DMS153 treated with DMSO at 0.1 percent for 48 hours (cell line): ENCODE measurements around the gene SLC2A10.

Experiments
- DNase-seq: peaks from one replicate; lab custom pipeline; 2025; ENCODE audit not compliant: unreplicated experiment; lab: John Stamatoyannopoulos, UW

Gene SLC2A10

GRCh38 chr20:46682063-46682821 lies 27.2 kb upstream of the SLC2A10 start:
- DNase-seq: no peak

GRCh38 chr20:46683011-46683667 lies 26.3 kb upstream of the SLC2A10 start:
- no peak for DNase-seq

- DNase-seq: no peak
Observed at GRCh38 chr20:46683668-46683938, 25.8 kb upstream of the SLC2A10 start.

DNA sequence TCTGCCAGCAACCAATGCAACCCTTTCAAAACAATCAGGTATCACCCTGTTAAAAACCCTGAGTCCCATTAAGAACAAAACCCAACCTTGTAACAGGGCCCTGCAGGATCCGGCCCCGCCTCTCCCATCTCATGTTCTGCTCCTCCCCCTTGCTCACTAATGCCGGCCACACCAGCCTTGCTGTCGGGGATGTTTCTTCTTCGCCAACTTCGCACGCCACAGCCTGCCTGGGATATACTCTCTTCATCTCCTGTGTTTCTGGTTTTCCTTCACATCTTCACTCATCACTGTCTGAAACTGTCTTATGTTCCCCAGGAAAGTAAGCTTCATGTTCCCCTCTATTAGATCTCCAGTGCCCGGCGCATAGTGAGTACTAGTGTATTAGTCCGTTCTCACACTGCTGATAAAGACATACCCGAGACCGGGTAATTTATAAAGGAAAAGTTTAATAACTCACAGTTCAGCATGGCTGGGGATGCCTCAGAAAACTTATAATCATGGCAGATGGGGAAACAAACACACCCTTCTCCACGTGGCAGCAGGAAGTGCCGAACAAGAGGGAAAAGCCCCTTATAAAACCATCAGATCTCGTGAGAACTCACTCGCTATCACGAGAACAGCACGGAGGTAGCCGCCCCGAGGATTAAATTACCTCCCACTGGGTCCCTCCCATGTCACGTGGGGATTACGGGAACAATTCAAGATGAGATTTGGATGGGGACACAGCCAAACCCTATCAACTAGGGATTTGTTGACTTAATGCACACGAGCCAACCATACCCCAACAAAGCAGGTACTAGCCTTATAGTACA lies 25.3 kb upstream of the SLC2A10 start:
- peak; percentile 18 for DNase-seq

DNA sequence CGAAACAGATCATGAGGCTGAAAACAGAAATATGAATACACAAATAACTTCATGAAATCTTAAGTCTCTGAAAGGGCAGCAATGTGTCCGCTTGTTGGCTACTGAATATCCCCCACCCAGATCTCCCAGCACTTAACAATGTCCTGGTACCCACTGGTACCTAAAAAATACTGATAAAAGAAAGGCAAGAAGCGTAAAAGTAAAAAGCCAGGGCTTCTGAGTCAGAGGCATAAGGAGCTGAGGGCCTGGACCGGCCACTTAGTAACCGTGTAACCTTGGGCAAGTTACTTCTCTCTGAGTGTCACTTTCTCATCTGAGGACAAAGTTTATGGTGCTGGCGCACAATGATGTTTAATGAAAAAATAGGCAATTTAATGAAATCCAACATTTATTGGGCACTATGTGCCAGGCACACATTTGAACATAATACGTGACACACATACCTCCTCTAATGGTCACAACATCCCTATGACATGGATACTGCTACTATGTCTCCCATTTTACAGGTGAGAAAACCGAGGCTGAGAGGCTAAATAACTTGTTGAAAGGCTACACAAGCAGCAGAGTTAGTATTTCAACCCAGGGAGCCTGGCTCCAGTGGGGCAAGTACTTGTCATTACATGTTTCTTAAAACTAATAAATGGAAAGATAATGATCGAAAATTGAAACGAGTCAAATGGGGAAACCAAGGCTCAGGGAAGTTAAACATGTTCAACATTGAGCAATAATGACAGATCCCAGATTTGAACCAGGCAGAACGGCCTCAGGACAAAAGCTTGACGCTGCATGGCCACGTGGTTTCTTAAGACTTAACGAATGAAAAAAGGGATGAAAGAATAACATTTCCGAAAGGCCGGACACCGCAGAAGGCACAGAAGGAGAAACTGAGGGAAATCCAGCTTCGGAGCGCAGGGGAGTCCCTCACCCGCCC lies 21.0 kb upstream of the SLC2A10 start:
- DNase-seq: no peak

DNA sequence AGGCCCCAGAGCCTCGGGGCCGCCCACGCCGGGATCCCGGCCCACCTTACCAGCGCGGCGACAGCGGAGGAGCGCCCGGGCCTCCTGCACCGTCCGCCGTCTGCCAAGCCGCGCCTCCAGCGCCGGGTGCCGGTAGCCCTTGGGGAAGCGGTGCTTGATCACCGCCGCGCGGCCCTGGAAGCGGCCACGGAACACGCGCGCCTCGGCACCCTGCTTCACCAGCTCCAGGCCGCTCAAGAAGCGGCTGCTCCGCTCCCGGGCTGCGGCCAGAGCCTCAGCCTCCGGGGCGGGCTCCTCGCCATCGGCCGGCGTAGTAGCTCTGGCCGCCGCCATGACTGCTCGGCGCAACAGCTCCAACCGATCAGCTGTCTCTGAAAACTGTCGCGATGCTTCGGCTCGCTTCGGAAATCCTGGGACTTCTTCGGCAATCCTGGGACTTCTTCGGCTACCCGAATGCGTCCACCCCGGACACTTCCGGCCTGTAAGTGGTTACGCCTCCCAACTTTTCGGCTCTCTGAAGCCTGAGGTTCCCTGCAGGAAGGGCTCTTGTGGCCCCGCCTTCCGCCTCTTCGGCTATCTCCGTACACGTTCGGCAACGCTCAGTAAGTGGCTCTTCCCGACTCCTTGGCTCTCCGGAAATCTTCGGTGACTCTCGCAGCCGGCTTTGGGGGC lies 20.2 kb upstream of the SLC2A10 start, which contains the start of gene TP53RK:
Gene TP53RK, minus strand, starts transcription at position 363 of the 672 bp plus-strand sequence. Its CDS starts 30 bp downstream, at position 333.
- DNase-seq: peak; percentile 51

- no peak for DNase-seq
Observed at GRCh38 chr20:46689754-46690085, 19.7 kb upstream of the SLC2A10 start.

DNA sequence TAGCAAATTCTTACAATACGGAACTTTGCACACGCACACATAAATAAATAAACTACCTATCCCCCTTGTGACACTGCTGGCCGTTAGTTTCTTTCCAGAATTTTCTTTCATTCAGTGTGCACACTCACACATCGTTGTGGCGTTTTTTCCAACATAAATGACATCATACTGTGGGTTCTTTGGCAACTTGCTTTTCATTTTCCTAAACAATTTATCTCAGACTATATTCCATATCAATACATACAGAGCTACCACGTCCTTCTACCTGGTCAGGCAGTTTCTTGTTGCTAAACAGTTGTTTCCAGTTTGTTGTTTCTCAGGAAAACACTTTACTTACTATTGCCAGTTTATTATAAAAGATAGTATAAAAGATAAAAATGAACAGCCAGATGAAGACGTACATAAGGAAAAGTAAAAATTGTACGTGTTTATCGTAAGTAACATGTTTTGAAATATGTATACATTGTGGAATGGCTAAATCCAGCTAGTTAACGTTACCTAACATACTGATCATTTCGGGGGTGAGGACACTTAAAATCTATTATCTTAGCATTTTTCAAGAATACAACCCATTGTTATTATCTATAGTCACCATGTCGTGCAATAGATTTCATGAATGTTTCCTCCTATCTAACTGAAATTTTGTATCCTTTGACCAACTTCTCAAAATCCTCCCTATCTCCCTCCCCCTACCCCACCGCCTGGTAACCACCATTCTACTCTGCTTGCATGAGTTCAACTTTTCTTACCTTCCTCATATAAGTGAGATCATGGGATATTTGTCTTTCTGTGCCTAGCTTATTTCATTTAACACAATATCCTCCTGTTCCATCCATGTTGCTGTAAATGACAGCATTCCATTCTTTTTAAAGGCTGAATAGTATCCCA lies 19.0 kb upstream of the SLC2A10 start:
- DNase-seq: no peak

- no peak for DNase-seq
Observed at GRCh38 chr20:46691196-46691595, 18.3 kb upstream of the SLC2A10 start.

DNA sequence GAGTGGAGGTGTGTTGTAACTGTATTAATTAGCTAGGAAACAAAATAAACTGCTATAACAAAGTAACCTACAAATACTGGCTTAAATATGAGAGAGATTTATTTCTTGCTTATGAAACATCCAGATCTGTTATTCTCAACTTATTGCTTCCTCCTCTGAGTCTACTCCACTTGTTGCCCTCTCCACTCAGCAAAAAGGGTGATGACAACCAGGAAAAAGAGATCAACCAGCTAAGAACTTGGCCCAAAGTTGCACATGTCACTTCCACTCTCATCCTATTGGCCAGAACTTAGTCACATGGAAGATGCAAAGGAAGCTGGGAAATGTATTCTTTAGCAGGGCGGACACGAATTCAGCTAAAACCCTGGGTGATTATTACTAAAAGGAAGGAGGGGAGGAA lies 15.0 kb upstream of the SLC2A10 start:
- DNase-seq: no peak

- DNase-seq: peak; percentile 13
Observed at GRCh38 chr20:46695892-46696291, 13.6 kb upstream of the SLC2A10 start.

DNA sequence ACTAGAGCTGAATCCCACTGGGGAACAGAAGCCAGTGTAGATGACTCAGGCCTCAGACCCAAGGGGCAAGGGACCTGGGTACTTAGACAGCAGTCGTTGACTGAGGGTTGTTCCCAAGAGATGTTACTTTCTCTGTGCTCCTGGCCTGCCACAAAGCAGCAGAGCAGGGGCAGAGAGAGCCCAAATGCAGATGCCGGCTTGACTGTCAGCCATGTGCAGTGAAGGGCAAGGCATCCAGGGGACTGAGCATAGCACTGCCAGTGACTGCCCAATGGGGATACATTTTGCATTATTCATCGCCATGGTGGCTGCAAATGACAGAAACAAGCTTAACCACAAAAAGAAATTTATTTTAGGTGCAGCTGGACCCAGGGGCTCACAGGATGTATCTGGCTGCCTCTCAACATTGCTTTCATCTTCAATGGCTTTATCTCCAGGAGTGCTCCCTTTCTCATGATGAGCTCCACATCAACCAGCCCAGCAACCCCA lies 12.6 kb upstream of the SLC2A10 start:
- DNase-seq: no peak

DNA sequence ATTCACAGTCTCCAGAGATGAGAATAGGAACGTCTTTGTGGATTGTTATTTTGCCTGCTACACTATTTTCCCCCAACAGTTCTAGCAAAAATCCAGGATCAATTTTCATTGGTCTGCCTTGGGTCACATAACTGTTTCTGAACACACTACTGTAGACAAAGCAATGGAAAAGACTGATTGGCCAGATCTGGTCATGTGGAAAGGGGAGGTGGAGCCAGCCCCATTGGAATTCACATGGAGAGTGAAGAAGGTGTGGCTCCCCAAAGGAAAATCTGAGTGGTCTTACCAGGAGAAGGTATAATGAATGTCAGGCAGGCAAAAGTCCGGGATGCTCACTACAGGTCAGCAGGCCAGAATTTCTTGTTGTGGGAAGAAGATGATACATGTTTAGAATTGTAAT lies 10.7 kb upstream of the SLC2A10 start:
- no peak for DNase-seq

- no peak for DNase-seq
Observed at GRCh38 chr20:46699651-46700359, 9.6 kb upstream of the SLC2A10 start.

DNA sequence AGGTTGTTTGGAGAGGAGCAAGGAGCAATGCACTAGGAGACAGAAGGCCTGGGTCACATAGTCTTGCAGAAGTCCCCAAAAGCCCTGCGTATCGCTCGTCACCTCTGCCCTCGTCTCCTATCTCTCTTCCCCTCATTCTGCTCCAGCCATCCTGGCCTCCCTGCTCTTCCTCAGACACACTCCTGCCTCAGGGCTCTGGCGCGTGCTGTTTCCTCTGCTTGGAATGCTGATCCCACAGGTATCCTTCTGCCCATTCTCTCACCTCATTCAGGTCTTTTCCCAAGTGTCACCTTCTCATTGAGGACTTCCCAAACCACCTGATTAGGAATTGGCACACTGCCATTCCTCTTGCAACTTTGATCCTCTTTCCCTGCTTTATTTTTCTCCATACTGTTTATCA lies 9.0 kb upstream of the SLC2A10 start:
- DNase-seq: no peak

DNA sequence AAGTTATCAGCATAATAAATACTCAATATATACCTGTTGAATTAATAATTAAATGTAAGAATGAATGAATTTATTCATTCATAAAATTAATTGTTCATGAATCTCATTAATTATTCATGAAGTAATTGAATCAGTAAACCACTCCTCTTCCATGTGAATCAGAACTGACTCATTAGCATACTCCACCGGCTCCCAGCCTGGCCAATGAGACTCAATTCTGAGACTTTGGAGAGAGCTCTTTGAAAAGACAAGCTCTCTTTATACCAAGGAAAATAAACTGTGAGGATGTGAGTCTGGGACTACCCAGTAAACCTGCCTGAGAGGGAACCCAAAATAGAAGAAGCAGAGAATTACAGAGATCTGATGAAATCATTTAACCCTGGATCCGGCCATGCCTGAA lies 8.4 kb upstream of the SLC2A10 start:
- no peak for DNase-seq

GRCh38 chr20:46701556-46701955 lies 7.9 kb upstream of the SLC2A10 start:
- DNase-seq: no peak

DNA sequence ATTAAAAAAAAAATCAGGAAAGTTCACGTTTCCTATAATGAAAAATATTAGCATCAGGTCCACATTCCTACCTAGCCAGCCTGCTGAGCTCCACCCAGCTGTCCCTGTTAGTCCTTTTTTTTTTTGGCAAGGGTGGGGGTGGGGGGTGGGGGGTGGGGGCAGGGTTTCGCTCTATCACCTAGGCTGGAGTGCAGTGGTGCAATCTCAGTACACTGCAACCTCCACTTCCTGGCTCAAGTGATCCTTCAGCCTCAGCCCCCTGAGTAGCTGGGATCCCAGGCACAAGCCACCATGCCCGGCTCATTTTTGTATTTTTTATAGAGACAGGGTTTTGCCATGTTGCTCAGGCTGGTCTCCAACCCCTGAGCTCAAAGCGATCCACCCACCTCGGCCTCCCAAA lies 7.5 kb upstream of the SLC2A10 start:
- DNase-seq: no peak
